ENCODE results near the gene DAZAP2. TPM values are rescaled to one million over a fixed set of nuclear protein-coding genes. Genes with fewer than 3 reads are reported as not detected.
A peak's percentile ranks its signal among the peaks of the same experiment; 100 is the strongest.
"Not testable (repeated sequence)": the region's sequence is repeated elsewhere in the genome, so short reads cannot be mapped to it uniquely, and the experiment has no call there.

The DAZAP2 gene
- total RNA-seq, 4 donors from 2014 or later = 232 to 396 (median 260) TPM

DNA sequence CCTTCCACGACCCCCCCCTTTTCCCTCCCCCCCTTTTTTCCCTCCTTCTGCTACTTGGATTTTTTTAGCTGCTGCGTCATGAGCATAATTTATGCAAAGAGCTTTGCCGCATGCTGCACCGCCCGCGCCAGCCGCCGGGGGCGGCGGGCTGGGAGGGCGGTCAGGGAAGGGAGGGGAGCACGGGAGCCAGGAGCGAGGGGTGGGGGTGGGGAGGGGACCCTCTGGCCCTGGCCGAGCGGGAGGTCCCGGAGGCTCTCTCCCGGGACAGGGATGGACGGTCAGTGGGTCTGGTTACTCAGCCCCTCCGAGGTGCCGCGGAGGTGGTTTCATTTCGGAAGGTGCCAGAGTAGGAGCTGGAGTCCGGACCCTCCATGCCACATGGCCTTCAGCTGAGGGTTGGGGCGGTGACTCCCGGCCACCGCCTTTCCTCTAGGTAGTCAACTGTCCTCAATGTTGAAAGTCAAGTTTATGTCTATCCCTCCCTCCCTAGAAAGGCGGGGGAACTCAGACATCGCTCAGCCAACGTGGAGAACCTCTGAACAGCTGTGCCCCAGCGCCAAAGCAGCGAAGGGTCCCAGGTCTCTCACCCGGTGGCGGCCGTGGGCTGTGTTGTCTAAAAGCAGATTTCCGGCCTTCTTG lies 20.5 kb upstream of the DAZAP2 start, which contains the start of gene POU6F1:
POU6F1 (minus strand) TSS at position 95 of the 639 bp plus-strand sequence. CDS start 11,226 bp downstream, outside the sequence.
- Histone ChIP-seq H3K36me3 (no peaks in the 10 kb centered on the region), H3K4me3 (peak within 1 kb of the TSS; percentile 96), H3K27me3 (no peaks in the 10 kb centered on the region), H3K9me3 (no peaks in the 10 kb centered on the region), H3K4me1 (peaks cover 22% of the 10 kb centered on the region), H3K27ac (peak within 1 kb of the TSS; percentile 99)
- peak in 1 of 2 donors; percentile 16 for TF ChIP-seq POLR2A (IDR thresholded peaks at IDR 0.05)
- TF ChIP-seq EP300 (IDR thresholded peaks at IDR 0.05) = no peak
- TF ChIP-seq, protein P1, sequence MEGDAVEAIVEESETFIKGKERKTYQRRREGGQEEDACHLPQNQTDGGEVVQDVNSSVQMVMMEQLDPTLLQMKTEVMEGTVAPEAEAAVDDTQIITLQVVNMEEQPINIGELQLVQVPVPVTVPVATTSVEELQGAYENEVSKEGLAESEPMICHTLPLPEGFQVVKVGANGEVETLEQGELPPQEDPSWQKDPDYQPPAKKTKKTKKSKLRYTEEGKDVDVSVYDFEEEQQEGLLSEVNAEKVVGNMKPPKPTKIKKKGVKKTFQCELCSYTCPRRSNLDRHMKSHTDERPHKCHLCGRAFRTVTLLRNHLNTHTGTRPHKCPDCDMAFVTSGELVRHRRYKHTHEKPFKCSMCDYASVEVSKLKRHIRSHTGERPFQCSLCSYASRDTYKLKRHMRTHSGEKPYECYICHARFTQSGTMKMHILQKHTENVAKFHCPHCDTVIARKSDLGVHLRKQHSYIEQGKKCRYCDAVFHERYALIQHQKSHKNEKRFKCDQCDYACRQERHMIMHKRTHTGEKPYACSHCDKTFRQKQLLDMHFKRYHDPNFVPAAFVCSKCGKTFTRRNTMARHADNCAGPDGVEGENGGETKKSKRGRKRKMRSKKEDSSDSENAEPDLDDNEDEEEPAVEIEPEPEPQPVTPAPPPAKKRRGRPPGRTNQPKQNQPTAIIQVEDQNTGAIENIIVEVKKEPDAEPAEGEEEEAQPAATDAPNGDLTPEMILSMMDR (IDR thresholded peaks at IDR 0.05) = peak; percentile 57 to 80
- TF ChIP-seq POLR2AphosphoS5 (IDR thresholded peaks at IDR 0.05) = peak in 1 of 3 donors; percentile 61
- DNase-seq (ENCODE audit: low spot score in 2 of 2) = peak; percentile 81 to 85
- WGBS = under 1% methylated on average over 32 of the region's 35 CpGs

DNA sequence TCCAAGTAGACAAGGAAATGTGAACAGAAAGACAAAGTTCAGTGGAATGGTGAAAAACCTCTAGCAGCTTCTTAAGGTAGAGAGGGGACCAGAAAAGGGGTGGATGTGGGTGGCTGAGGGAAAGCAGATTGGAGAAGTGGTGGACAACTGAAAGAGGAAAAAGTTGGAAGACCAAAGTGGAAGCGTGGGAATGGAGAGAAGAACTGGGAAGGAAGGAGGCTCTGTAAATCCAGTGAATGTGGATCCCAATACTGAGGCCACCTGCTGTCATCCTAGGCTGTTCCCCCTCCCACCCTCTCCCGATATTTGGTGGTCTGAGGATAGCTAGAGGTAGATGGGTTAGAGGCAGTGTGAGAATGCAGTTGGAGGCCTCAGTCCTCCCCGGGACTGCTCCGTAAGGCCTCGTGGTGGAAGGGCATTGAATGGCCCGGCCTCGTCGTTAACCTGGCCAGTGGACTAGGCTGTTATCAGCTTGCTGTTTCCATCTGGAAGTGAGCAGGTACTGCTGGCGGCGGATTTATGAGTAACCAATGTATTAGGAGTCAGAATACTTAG lies 19.9 kb upstream of the DAZAP2 start:
- Histone ChIP-seq H3K36me3 (no peaks in the 10 kb centered on the region), H3K4me3 (peak overlapping the region; percentile 96), H3K4me1 (peaks cover 22% of the 10 kb centered on the region), H3K9me3 (no peaks in the 10 kb centered on the region), H3K27me3 (no peaks in the 10 kb centered on the region), H3K27ac (peak overlapping the region; percentile 99)
- 53% methylated on average over 10 of the region's 10 CpGs for WGBS
- TF ChIP-seq, protein P1 (IDR thresholded peaks at IDR 0.05) = no peak
- TF ChIP-seq EP300 (IDR thresholded peaks at IDR 0.05) (no peak), POLR2A (IDR thresholded peaks at IDR 0.05) (no peak), POLR2AphosphoS5 (IDR thresholded peaks at IDR 0.05) (no peak)
- no peak for DNase-seq (ENCODE audit: low spot score in 2 of 2)

DNA sequence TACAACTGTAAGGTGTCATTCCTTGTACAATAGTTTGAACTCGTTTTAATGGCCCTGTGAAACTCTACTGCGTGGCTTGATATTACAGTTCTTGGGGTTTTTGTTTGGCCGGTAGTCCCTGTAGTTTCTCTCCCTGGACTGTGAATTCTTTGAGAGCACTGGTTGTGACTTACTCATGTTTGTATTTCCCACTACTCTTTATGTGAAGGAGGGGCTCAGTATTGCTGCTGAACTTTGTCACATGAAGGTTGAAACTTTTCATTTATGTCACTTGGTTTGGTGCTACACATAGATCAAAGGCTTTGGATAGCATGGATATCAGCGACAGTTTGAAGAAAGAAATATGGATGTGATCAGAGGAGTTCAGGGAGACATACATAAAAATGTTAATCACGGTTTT lies 19.3 kb upstream of the DAZAP2 start:
- Histone ChIP-seq H3K36me3 (no peaks in the 10 kb centered on the region), H3K27ac (no peak overlapping the region), H3K4me3 (no peak overlapping the region), H3K9me3 (no peaks in the 10 kb centered on the region), H3K4me1 (peaks cover 22% of the 10 kb centered on the region), H3K27me3 (no peaks in the 10 kb centered on the region)
- no peak for DNase-seq (ENCODE audit: low spot score in 2 of 2)
- WGBS = 75% methylated on average over 5 of the region's 5 CpGs
- no peak for TF ChIP-seq POLR2A (IDR thresholded peaks at IDR 0.05)
- no peak for TF ChIP-seq POLR2AphosphoS5 (IDR thresholded peaks at IDR 0.05)
- no peak for TF ChIP-seq EP300 (IDR thresholded peaks at IDR 0.05)
- TF ChIP-seq, protein P1 (IDR thresholded peaks at IDR 0.05) = no peak

DNA sequence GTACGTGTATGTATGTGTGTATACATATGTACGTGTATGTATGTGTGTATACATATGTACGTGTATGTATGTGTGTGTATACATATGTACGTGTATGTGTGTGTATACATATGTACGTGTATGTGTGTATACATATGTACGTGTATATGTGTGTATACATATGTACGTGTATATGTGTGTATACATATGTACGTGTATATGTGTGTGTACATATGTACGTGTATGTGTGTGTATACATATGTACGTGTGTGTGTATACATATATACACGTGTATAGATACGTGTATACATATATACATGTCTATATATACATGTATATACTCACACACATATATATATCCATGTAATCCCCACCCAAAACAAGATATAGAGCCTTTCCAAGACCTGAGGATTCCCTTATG lies 18.8 kb upstream of the DAZAP2 start:
- WGBS = 88% methylated on average over 12 of the region's 12 CpGs
- not testable (repeated sequence) for H3K36me3 ChIP-seq; H3K27me3 ChIP-seq; H3K4me3 ChIP-seq; H3K9me3 ChIP-seq; H3K27ac ChIP-seq; DNase-seq (ENCODE audit: low spot score in 2 of 2)
- peaks cover 22% of the 10 kb centered on the region for H3K4me1 ChIP-seq

DNA sequence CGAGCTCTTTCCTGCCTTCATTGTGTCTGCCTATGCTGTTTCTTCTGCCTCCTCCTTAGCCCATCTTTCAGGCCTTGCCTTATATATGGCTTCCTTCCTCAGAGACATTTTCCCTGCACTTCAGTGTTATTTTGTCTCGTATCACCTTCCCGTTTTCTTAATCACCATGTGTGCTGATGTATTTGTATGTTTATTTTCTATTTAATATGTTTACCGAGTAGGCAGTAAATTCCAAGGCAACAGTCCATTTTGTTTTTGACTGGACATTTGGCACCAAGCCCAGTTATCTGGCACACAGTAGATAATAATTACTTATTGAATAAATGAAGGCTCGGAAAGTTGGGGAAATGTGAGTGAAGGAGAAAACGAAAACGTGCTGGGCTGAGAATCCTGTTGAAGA lies 16.2 kb upstream of the DAZAP2 start:
- no peaks in the 10 kb centered on the region for H3K27me3 ChIP-seq
- H3K4me3 ChIP-seq = no peak overlapping the region
- WGBS = 70% methylated on average over 6 of the region's 7 CpGs
- no peak for TF ChIP-seq POLR2AphosphoS5 (IDR thresholded peaks at IDR 0.05)
- TF ChIP-seq, protein P1 (IDR thresholded peaks at IDR 0.05) = no peak
- no peak for DNase-seq (ENCODE audit: low spot score in 2 of 2)
- no peaks in the 10 kb centered on the region for H3K36me3 ChIP-seq
- H3K9me3 ChIP-seq = no peaks in the 10 kb centered on the region
- peaks cover 12% of the 10 kb centered on the region for H3K4me1 ChIP-seq
- no peak overlapping the region for H3K27ac ChIP-seq

Measured in suprapubic skin (tissue), 4 donors.